OCI-LY7 (cell line): ENCODE data around the gene RHOD. TPM values are rescaled to one million over a fixed set of nuclear protein-coding genes. Genes with fewer than 3 reads are reported as not detected.

Experiments
- BruUV-seq: library from RNA; stranded (reverse); fragments of 400-500 nt; replicated peaks from 2 replicates; lab custom pipeline; 2021; lab: Mats Ljungman, UMichigan
- CTCF ChIA-PET: fragments of 300-600 bp; sonication (Branson Sonifier 250); formaldehyde crosslinking; loops from one replicate; lab custom pipeline; 2022; ENCODE audit warnings: antibody characterized with exemption; ENCODE audit not compliant: unreplicated experiment; lab: Charles Lee
- POLR2A ChIA-PET: fragments of 300-600 bp; sonication (Branson Sonifier 250); formaldehyde crosslinking; loops from one replicate; lab custom pipeline; 2022; ENCODE audit warnings: antibody characterized with exemption; lab: Charles Lee
- DNase-seq: peaks from one replicate; pipeline ENCODE4 v3.0.0-alpha.2; 2015; ENCODE audit warnings: low spot score
- H2AFZ ChIP-seq: fragments of 200-600 bp; sonication (generic), shearing (Covaris generic); 2 replicates; pipeline ENCODE4 v1.6.1; 2014; ENCODE audit warnings: mild to moderate bottlenecking, antibody characterized with exemption, low read length, moderate library complexity
- H3K27ac ChIP-seq: fragments of 200-600 bp; sonication (generic); 2 replicates; pipeline ENCODE4 v1.5.1; 2014; ENCODE audit warnings: mixed run types, low read depth, mild to moderate bottlenecking, moderate library complexity, low read length, inconsistent platforms; ENCODE audit not compliant: poor library complexity, severe bottlenecking
- H3K36me3 ChIP-seq: fragments of 200-600 bp; sonication (generic); 2 replicates; pipeline ENCODE4 v1.6.1; 2014; ENCODE audit warnings: mild to moderate bottlenecking, antibody characterized with exemption, low read length, moderate library complexity, mixed read lengths; ENCODE audit not compliant: insufficient read depth
- H3K4me1 ChIP-seq: fragments of 200-600 bp; sonication (generic); 2 replicates; pipeline ENCODE4 v1.5.1; 2014; ENCODE audit warnings: mild to moderate bottlenecking, low read length; ENCODE audit not compliant: insufficient read depth, poor library complexity, severe bottlenecking
- H3K4me2 ChIP-seq: fragments of 200-600 bp; sonication (generic); 2 replicates; pipeline ENCODE4 v1.6.1; 2014; ENCODE audit warnings: mild to moderate bottlenecking, low read length
- H3K4me3 ChIP-seq: fragments of 200-600 bp; sonication (generic); 2 replicates; pipeline ENCODE4 v1.5.1; 2014; ENCODE audit warnings: mild to moderate bottlenecking, low read depth, low read length; ENCODE audit not compliant: poor library complexity, severe bottlenecking
- H3K79me2 ChIP-seq: fragments of 200-600 bp; sonication (generic); 2 replicates; pipeline ENCODE4 v1.6.1; 2016; ENCODE audit warnings: low read depth, mild to moderate bottlenecking, low read length, moderate library complexity, mixed read lengths; ENCODE audit not compliant: insufficient read depth
- H3K9me2 ChIP-seq: fragments of 200-600 bp; sonication (generic); 2 replicates; pipeline ENCODE4 v1.6.1; 2016; ENCODE audit warnings: mild to moderate bottlenecking, low read length, mixed read lengths; ENCODE audit not compliant: insufficient read depth
- H3K9me3 ChIP-seq: fragments of 200-600 bp; sonication (generic); 2 replicates; pipeline ENCODE4 v1.6.1; 2014; ENCODE audit warnings: mild to moderate bottlenecking, mixed run types, low read length, mixed read lengths
- H4K20me1 ChIP-seq: fragments of 200-600 bp; sonication (generic); 2 replicates; pipeline ENCODE4 v1.6.1; 2014; ENCODE audit warnings: mild to moderate bottlenecking, antibody characterized with exemption, low read length, moderate library complexity, mixed read lengths; ENCODE audit not compliant: insufficient read depth
- EZH2phosphoT487 ChIP-seq: fragments of 200-600 bp; sonication (generic); IDR thresholded peaks from 2 replicates; pipeline ENCODE4 v1.6.1; 2018; ENCODE audit warnings: low read depth, borderline replicate concordance, mild to moderate bottlenecking, mixed run types, antibody characterized with exemption, low read length, moderate library complexity, mixed read lengths
- intact Hi-C: fragments of 100-400 bp; cut with micrococcal nuclease; formaldehyde crosslinking; loops from one replicate; pipeline ENCODE4 v1.10.0; 2022; ENCODE audit not compliant: unreplicated experiment
- total RNA-seq, 2 experiments: library from RNA; depleted of rRNA in 1 of 2; stranded (reverse); fragments of >200 nt in 1 of 2; shearing (Covaris generic) in 1 of 2; gene quantifications; 2 replicates each; pipeline ENCODE4 v1.2.3, GENCODE V29; 2014 to 2022
- TF ChIP-seq, protein P1 (sequence below): fragments of 200-600 bp; sonication (generic); conservative IDR thresholded peaks from 2 replicates; pipeline ENCODE4 v1.5.1; 2014; ENCODE audit warnings: mild to moderate bottlenecking, antibody characterized with exemption, low read length, moderate library complexity, mixed read lengths

RHOD gene
- total RNA-seq, 2 experiments from 2014 or later, result not detected

DNA sequence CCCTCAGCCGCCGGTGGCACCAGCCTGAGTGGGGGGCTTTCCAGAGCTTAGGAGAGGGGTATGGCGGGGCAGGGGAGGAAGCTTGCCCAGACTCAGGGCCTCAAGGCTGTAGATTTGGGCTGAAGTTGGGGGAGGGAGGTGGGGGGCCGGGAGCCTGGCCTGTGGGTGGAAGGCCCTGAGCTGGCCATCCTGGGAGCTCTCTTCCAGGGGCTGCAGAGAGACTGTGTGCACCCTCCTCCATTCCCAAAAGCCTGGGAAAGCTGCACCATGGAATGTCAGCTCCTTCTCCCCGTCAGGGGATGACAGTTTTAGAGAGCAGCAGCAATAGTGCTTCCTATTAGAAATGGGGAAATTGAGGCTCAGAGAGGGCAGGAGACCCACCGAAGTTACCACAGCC lies 32.7 kb upstream of the RHOD start:
- Histone ChIP-seq H3K27ac (no peak overlapping the region), H3K4me2 (peak overlapping the region; percentile 55), H4K20me1 (no peaks in the 10 kb centered on the region), H2AFZ (no peak overlapping the region), H3K9me2 (no peaks in the 10 kb centered on the region), H3K79me2 (no peaks in the 10 kb centered on the region), H3K9me3 (no peaks in the 10 kb centered on the region), H3K4me1 (peaks cover 40% of the 10 kb centered on the region), H3K4me3 (no peak overlapping the region), H3K36me3 (no peaks in the 10 kb centered on the region)
- intact Hi-C loops, result no loop called here
- TF ChIP-seq EZH2phosphoT487, result no peak
- TF ChIP-seq, protein P1, sequence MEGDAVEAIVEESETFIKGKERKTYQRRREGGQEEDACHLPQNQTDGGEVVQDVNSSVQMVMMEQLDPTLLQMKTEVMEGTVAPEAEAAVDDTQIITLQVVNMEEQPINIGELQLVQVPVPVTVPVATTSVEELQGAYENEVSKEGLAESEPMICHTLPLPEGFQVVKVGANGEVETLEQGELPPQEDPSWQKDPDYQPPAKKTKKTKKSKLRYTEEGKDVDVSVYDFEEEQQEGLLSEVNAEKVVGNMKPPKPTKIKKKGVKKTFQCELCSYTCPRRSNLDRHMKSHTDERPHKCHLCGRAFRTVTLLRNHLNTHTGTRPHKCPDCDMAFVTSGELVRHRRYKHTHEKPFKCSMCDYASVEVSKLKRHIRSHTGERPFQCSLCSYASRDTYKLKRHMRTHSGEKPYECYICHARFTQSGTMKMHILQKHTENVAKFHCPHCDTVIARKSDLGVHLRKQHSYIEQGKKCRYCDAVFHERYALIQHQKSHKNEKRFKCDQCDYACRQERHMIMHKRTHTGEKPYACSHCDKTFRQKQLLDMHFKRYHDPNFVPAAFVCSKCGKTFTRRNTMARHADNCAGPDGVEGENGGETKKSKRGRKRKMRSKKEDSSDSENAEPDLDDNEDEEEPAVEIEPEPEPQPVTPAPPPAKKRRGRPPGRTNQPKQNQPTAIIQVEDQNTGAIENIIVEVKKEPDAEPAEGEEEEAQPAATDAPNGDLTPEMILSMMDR, result no peak
- POLR2A ChIA-PET, result no interaction called here
- DNase-seq, result no peak
- BruUV-seq, result no TSS peak
- CTCF ChIA-PET, result no interaction called here

- no peaks in the 10 kb centered on the region for H3K36me3 ChIP-seq
- CTCF ChIA-PET, result no interaction called here
- BruUV-seq, result no TSS peak
- peaks cover 44% of the 10 kb centered on the region for H3K4me1 ChIP-seq
- H3K79me2 ChIP-seq, result no peaks in the 10 kb centered on the region
- peak overlapping the region; percentile 55 for H3K4me2 ChIP-seq
- peak; percentile 59 for DNase-seq
- H3K9me3 ChIP-seq, result no peaks in the 10 kb centered on the region
- intact Hi-C loops, result no loop called here
- no peak overlapping the region for H3K4me3 ChIP-seq
- H2AFZ ChIP-seq, result no peak overlapping the region
- no peak for TF ChIP-seq EZH2phosphoT487
- TF ChIP-seq, protein P1, result no peak
- no peaks in the 10 kb centered on the region for H3K9me2 ChIP-seq
- H3K27ac ChIP-seq, result no peak overlapping the region
- POLR2A ChIA-PET, result no interaction called here
- H4K20me1 ChIP-seq, result no peaks in the 10 kb centered on the region
Observed at GRCh38 chr11:67024410-67024809, 32.2 kb upstream of the RHOD start.

GRCh38 chr11:67024966-67025365 lies 31.7 kb upstream of the RHOD start:
- CTCF ChIA-PET, result interaction anchor here (1.3 to 1.5 kb wide), 2 partner anchors 8 to 25 kb away, joined by 3 read pairs; no protein-coding TSS in a partner anchor
- intact Hi-C loops, result no loop called here

More at GRCh38 chr11:67024966-67025365, 31.7 kb upstream of the RHOD start:
- H3K4me1 ChIP-seq, result peaks cover 50% of the 10 kb centered on the region
- no peaks in the 10 kb centered on the region for H3K79me2 ChIP-seq
- no peak overlapping the region for H2AFZ ChIP-seq
- DNase-seq, result no peak
- H3K27ac ChIP-seq, result no peak overlapping the region
- no peaks in the 10 kb centered on the region for H3K36me3 ChIP-seq
- H3K9me3 ChIP-seq, result no peaks in the 10 kb centered on the region
- no peak for TF ChIP-seq EZH2phosphoT487
- no peak overlapping the region for H3K4me3 ChIP-seq
- no peaks in the 10 kb centered on the region for H4K20me1 ChIP-seq
- BruUV-seq, result no TSS peak
- POLR2A ChIA-PET, result interaction anchor here (0.8 kb wide), 1 partner anchor 12 kb away, joined by 3 read pairs; no protein-coding TSS in a partner anchor
- peak overlapping the region; percentile 55 for H3K4me2 ChIP-seq
- no peaks in the 10 kb centered on the region for H3K9me2 ChIP-seq
